HepG2 (cell line): ENCODE data around the gene GRIK4. TPM values are rescaled to one million over a fixed set of nuclear protein-coding genes. Genes with fewer than 3 reads are reported as not detected.
A peak's percentile ranks its signal among the peaks of the same experiment; 100 is the strongest.

Source experiments
- CCDC6 ChIP-seq: sonication (generic); formaldehyde crosslinking; IDR thresholded peaks from 2 replicates; pipeline ENCODE4 v1.8.1; 2022; ENCODE audit warnings: mild to moderate bottlenecking, missing genetic modification reagents, moderate library complexity
- ELF3 ChIP-seq: IDR thresholded peaks from 2 replicates; pipeline ENCODE4 v1.6.1; 2016; ENCODE audit warnings: missing genetic modification reagents, missing compliant biosample characterization
- ETV5 ChIP-seq: IDR thresholded peaks from 2 replicates; pipeline ENCODE4 v1.6.1; 2018; ENCODE audit warnings: missing biosample characterization, missing genetic modification reagents, inconsistent platforms, borderline replicate concordance
- EZH2 ChIP-seq: conservative IDR thresholded peaks from 2 replicates; pipeline ENCODE4 v1.6.1; 2012; ENCODE audit warnings: mild to moderate bottlenecking, low read depth, low read length, moderate library complexity
- JUNB ChIP-seq: sonication (generic); formaldehyde crosslinking; IDR thresholded peaks from 2 replicates; pipeline ENCODE4 v1.8.0; 2022; ENCODE audit warnings: missing genetic modification reagents, mild to moderate bottlenecking, borderline replicate concordance
- JUND ChIP-seq: sonication (generic); formaldehyde crosslinking; IDR thresholded peaks from 2 replicates; pipeline ENCODE4 v1.8.0; 2022; ENCODE audit warnings: mild to moderate bottlenecking, missing genetic modification reagents
- KDM1A ChIP-seq: IDR thresholded peaks from 2 replicates; pipeline ENCODE4 v1.6.1; 2016; ENCODE audit warnings: missing compliant biosample characterization
- NCOA5 ChIP-seq: sonication (generic); formaldehyde crosslinking; IDR thresholded peaks from 2 replicates; pipeline ENCODE4 v1.4.0; 2020; ENCODE audit warnings: missing genetic modification reagents
- NFYB ChIP-seq: sonication (generic); formaldehyde crosslinking; IDR thresholded peaks from 2 replicates; pipeline ENCODE4 v1.4.0; 2020; ENCODE audit warnings: missing genetic modification reagents
- RXRA ChIP-seq: sonication (generic); formaldehyde crosslinking; IDR thresholded peaks from 2 replicates; pipeline ENCODE4 v1.5.1; 2020; ENCODE audit warnings: missing genetic modification reagents
- SMAD9 ChIP-seq: sonication (generic); formaldehyde crosslinking; IDR thresholded peaks from 2 replicates; pipeline ENCODE4 v1.5.1; 2020; ENCODE audit warnings: mild to moderate bottlenecking, missing genetic modification reagents
- TSC22D2 ChIP-seq: sonication (generic); formaldehyde crosslinking; IDR thresholded peaks from 2 replicates; pipeline ENCODE4 v1.5.1; 2020; ENCODE audit warnings: missing genetic modification reagents, mild to moderate bottlenecking, borderline replicate concordance
- WIZ ChIP-seq: sonication (generic); formaldehyde crosslinking; IDR thresholded peaks from 2 replicates; pipeline ENCODE4 v1.5.1; 2020; ENCODE audit warnings: mild to moderate bottlenecking, missing genetic modification reagents
- ZFP37 ChIP-seq: sonication (generic); formaldehyde crosslinking; IDR thresholded peaks from 2 replicates; pipeline ENCODE4 v1.4.0; 2020; ENCODE audit warnings: missing genetic modification reagents, borderline replicate concordance
- ZNF274 ChIP-seq: sonication (generic); formaldehyde crosslinking; IDR thresholded peaks from 2 replicates; pipeline ENCODE4 v1.5.1; 2020; ENCODE audit warnings: mild to moderate bottlenecking, missing genetic modification reagents
- ZNF652 ChIP-seq: IDR thresholded peaks from 2 replicates; pipeline ENCODE4 v1.6.1; 2016; ENCODE audit warnings: low read depth, borderline replicate concordance
- ZNF713 ChIP-seq: sonication (generic); formaldehyde crosslinking; IDR thresholded peaks from 2 replicates; pipeline ENCODE4 v1.4.0; 2020; ENCODE audit warnings: mild to moderate bottlenecking, missing genetic modification reagents
- ZNF724P ChIP-seq: sonication (generic); formaldehyde crosslinking; IDR thresholded peaks from 2 replicates; pipeline ENCODE4 v1.8.0; 2022; ENCODE audit warnings: missing genetic modification reagents, borderline replicate concordance
- ZNF773 ChIP-seq: sonication (generic); formaldehyde crosslinking; IDR thresholded peaks from 2 replicates; pipeline ENCODE4 v1.4.0; 2020; ENCODE audit warnings: missing genetic modification reagents, borderline replicate concordance
- ZNF780A ChIP-seq: sonication (generic); formaldehyde crosslinking; IDR thresholded peaks from 2 replicates; pipeline ENCODE4 v1.8.0; 2022; ENCODE audit warnings: mild to moderate bottlenecking, missing genetic modification reagents, moderate library complexity
- ZNF788 ChIP-seq: sonication (generic); formaldehyde crosslinking; IDR thresholded peaks from 2 replicates; pipeline ENCODE4 v1.5.0; 2020; ENCODE audit warnings: mild to moderate bottlenecking, missing genetic modification reagents, borderline replicate concordance
- ZZZ3 ChIP-seq: sonication (generic); formaldehyde crosslinking; IDR thresholded peaks from 2 replicates; pipeline ENCODE4 v1.4.0; 2020; ENCODE audit warnings: missing genetic modification reagents, mild to moderate bottlenecking, borderline replicate concordance
- polyA plus RNA-seq, 8 experiments: library from polyadenylated mRNA; depleted of rRNA in 3 of 8; stranded (reverse) in 7 of 8; unstranded in 1 of 8; fragments of >200 nt; fragmentation: Illumina TruSeq in 4 of 8; extraction: Trizol in 4 of 8; gene quantifications; 2 replicates each; pipeline versions ENCODE4 v1.2.1 to v1.2.3, GENCODE V29; 2011 to 2016; ENCODE audit warnings: low read depth in 4 of 8, missing spikeins in 1 of 8, mixed read lengths in 1 of 8; ENCODE audit not compliant: insufficient read depth in 1 of 8
- total RNA-seq, 5 experiments: library from RNA; depleted of rRNA; stranded (reverse); fragments of >200 nt; fragmentation: Illumina TruSeq; extraction: Trizol; gene quantifications; 2 replicates each; pipeline ENCODE4 v1.2.3, GENCODE V29; 2016; ENCODE audit warnings: low read depth in 1 of 5
- TF ChIP-seq, protein P1 (sequence below): sonication (generic); formaldehyde crosslinking; IDR thresholded peaks from 2 replicates; pipeline ENCODE4 v1.4.0; 2020; ENCODE audit warnings: missing genetic modification reagents
- TF ChIP-seq, protein P2 (sequence below): sonication (generic); formaldehyde crosslinking; IDR thresholded peaks from 2 replicates; pipeline ENCODE4 v1.8.1; 2022; ENCODE audit warnings: low read depth, mild to moderate bottlenecking, missing genetic modification reagents
- TF ChIP-seq, protein P3 (sequence below): sonication (generic); formaldehyde crosslinking; conservative IDR thresholded peaks from 2 replicates; pipeline ENCODE4 v1.8.0; 2022; ENCODE audit warnings: low read depth, missing genetic modification reagents

Gene GRIK4
- total and polyA plus RNA-seq, 2 of the 13 experiments (the other 11 are each of a cell fraction or from before 2014, with no cell fraction given): 0.04 to 0.07 TPM

DNA sequence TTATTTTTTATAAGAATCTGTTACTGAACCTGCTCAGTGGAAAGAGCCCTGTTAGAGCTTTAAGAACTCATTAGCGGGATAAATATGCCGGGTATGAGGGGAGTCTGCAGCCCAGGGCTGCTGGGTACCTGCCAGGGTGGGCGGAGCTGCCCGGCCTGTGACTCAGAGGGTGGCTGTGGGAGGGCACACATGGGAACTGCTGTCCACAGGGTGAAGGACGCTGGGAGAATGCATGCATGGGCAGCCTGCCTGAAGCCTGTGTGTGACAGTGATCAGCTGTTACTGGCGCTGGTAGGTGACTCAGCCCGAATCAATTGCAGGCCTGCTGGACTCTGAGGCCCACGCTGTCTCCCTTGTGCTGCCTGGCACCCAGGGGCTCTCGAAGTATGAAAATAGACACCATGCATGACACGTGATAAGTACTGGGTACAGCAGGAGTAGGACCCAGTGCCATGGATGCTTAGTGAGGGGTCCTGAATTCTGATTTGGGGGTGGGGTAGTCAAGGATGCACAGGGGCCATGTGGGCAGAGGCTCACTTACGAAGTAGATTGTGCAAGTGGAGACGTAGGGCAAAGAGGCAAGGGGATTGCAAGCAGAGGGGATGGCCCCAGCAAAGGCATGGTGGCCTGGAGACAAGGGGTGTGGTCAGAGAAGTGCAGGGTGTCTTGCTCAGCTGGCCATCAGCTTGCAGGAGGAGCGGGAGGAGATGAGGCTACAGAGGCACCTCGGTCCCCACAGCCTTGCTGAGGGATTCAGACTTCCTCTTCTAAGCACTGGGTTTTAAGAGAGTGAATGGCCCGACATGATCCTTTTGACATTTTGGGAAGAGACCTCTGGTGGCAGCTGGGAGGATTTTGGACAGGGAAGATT lies 36.5 kb downstream of the GRIK4 start (continued):
- TF ChIP-seq ELF3 (CRISPR knock-in tag): 0 out of 2 replicates have a peak, but pooled peaks have one; percentile 51
- peak; percentile 61; the same call in 1 of the 2 replicates for TF ChIP-seq ZNF713 (CRISPR knock-in tag)
- TF ChIP-seq RXRA (CRISPR knock-in tag): peak; percentile 80
- TF ChIP-seq EZH2: no peak
- peak; percentile 38; the same call in 1 of the 2 replicates for TF ChIP-seq JUNB (CRISPR knock-in tag)
- no peak; the same call in 1 of the 2 replicates for TF ChIP-seq ETV5 (CRISPR knock-in tag)
- peak; percentile 84; the same call in 1 of the 2 replicates for TF ChIP-seq ZNF788
- TF ChIP-seq WIZ (CRISPR knock-in tag): no peak
- TF ChIP-seq ZNF724P (CRISPR knock-in tag): no peak
- TF ChIP-seq CCDC6: no peak
- TF ChIP-seq, protein P1, sequence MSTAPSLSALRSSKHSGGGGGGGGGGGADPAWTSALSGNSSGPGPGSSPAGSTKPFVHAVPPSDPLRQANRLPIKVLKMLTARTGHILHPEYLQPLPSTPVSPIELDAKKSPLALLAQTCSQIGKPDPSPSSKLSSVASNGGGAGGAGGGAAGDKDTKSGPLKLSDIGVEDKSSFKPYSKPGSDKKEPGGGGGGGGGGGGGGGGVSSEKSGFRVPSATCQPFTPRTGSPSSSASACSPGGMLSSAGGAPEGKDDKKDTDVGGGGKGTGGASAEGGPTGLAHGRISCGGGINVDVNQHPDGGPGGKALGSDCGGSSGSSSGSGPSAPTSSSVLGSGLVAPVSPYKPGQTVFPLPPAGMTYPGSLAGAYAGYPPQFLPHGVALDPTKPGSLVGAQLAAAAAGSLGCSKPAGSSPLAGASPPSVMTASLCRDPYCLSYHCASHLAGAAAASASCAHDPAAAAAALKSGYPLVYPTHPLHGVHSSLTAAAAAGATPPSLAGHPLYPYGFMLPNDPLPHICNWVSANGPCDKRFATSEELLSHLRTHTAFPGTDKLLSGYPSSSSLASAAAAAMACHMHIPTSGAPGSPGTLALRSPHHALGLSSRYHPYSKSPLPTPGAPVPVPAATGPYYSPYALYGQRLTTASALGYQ (CRISPR knock-in tag): no peak
- TF ChIP-seq NFYB: no peak
- TF ChIP-seq KDM1A (CRISPR knock-in tag): no peak
- no peak for TF ChIP-seq ZNF652 (CRISPR knock-in tag)
- TF ChIP-seq JUND: peak; percentile 90
- TF ChIP-seq ZNF780A: no peak
- no peak for TF ChIP-seq ZFP37 (CRISPR knock-in tag)
- no peak for TF ChIP-seq ZZZ3 (CRISPR knock-in tag)
- no peak for TF ChIP-seq SMAD9 (CRISPR knock-in tag)
- TF ChIP-seq, protein P2, sequence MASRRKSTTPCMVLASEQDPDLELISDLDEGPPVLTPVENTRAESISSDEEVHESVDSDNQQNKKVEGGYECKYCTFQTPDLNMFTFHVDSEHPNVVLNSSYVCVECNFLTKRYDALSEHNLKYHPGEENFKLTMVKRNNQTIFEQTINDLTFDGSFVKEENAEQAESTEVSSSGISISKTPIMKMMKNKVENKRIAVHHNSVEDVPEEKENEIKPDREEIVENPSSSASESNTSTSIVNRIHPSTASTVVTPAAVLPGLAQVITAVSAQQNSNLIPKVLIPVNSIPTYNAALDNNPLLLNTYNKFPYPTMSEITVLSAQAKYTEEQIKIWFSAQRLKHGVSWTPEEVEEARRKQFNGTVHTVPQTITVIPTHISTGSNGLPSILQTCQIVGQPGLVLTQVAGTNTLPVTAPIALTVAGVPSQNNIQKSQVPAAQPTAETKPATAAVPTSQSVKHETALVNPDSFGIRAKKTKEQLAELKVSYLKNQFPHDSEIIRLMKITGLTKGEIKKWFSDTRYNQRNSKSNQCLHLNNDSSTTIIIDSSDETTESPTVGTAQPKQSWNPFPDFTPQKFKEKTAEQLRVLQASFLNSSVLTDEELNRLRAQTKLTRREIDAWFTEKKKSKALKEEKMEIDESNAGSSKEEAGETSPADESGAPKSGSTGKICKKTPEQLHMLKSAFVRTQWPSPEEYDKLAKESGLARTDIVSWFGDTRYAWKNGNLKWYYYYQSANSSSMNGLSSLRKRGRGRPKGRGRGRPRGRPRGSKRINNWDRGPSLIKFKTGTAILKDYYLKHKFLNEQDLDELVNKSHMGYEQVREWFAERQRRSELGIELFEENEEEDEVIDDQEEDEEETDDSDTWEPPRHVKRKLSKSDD (CRISPR knock-in tag): 0 out of 2 replicates have a peak, but pooled peaks have one; percentile 41
- TF ChIP-seq ZNF274 (CRISPR knock-in tag): 0 out of 2 replicates have a peak, but pooled peaks have one; percentile 45
- TF ChIP-seq, protein P3, sequence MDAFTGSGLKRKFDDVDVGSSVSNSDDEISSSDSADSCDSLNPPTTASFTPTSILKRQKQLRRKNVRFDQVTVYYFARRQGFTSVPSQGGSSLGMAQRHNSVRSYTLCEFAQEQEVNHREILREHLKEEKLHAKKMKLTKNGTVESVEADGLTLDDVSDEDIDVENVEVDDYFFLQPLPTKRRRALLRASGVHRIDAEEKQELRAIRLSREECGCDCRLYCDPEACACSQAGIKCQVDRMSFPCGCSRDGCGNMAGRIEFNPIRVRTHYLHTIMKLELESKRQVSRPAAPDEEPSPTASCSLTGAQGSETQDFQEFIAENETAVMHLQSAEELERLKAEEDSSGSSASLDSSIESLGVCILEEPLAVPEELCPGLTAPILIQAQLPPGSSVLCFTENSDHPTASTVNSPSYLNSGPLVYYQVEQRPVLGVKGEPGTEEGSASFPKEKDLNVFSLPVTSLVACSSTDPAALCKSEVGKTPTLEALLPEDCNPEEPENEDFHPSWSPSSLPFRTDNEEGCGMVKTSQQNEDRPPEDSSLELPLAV (CRISPR knock-in tag): no peak
- no peak for TF ChIP-seq ZNF773
- TF ChIP-seq TSC22D2 (CRISPR knock-in tag): no peak
- no peak for TF ChIP-seq NCOA5 (CRISPR knock-in tag)
